Fibroblast of upper back skin (primary cell): Measurements from ENCODE around the gene NEMP1.
"Not testable (repeated sequence)": the region's sequence is repeated elsewhere in the genome, so short reads cannot be mapped to it uniquely, and the experiment has no call there.

Source experiments
- DNase-seq: peaks from one replicate; pipeline ENCODE4 v3.0.0-alpha.2; 2013

NEMP1 gene

GRCh38 chr12:57022324-57022723 lies 56.3 kb downstream of the NEMP1 start:
- DNase-seq, result not testable (repeated sequence)

GRCh38 chr12:57019983-57020719 lies 58.4 kb downstream of the NEMP1 start:
- no peak for DNase-seq

- no peak for DNase-seq
These were observed 59.7 kb downstream of the NEMP1 start for GRCh38 chr12:57018906-57019305.

GRCh38 chr12:57018353-57018752 lies 60.2 kb downstream of the NEMP1 start:
- not testable (repeated sequence) for DNase-seq

- DNase-seq, result no peak
These were observed 62.2 kb downstream of the NEMP1 start, which contains the start of gene TAC3 for GRCh38 chr12:57016348-57016747. Gene TAC3, minus strand, starts transcription at chr12:57016529. Its CDS starts 732 bp downstream, at chr12:57015797.

- no peak for DNase-seq
These were observed 65.8 kb downstream of the NEMP1 start for GRCh38 chr12:57012600-57013465.

GRCh38 chr12:57011438-57012424 lies 66.9 kb downstream of the NEMP1 start:
- no peak for DNase-seq

- DNase-seq, result no peak
These were observed 67.9 kb downstream of the NEMP1 start for GRCh38 chr12:57010627-57011247.

- DNase-seq, result no peak
These were observed 68.5 kb downstream of the NEMP1 start for GRCh38 chr12:57009949-57010626.

- DNase-seq, result peak; percentile 69
These were observed 70.4 kb downstream of the NEMP1 start for GRCh38 chr12:57008178-57008577.

GRCh38 chr12:57006809-57007475 lies 71.6 kb downstream of the NEMP1 start:
- DNase-seq, result no peak

GRCh38 chr12:57005980-57006808 lies 72.4 kb downstream of the NEMP1 start, which contains the start of gene ZBTB39:
Gene ZBTB39, minus strand, starts transcription at chr12:57006546. Its CDS starts 1,629 bp downstream, at chr12:57004917.
- DNase-seq, result peak; percentile 54
